D721Med (cell line): Measurements from ENCODE around the gene KLHL15.
"Not testable (repeated sequence)": the region's sequence is repeated elsewhere in the genome, so short reads cannot be mapped to it uniquely, and the experiment has no call there.

Source experiments
- DNase-seq: peaks from one replicate; pipeline ENCODE4 v3.0.0; 2011; ENCODE audit warnings: low spot score; ENCODE audit not compliant: insufficient read length
- FAIRE-seq: peaks from 2 replicates; lab custom pipeline; 2011; peaks lifted over from hg19 to GRCh38; lab: Jason Lieb, UNC
- TF ChIP-seq, protein P1 (sequence below): IDR thresholded peaks from 2 replicates; pipeline ENCODE4 v1.5.1; 2012; ENCODE audit warnings: mild to moderate bottlenecking, control low read depth; ENCODE audit not compliant: insufficient read depth; ENCODE audit errors: missing control alignments

KLHL15 gene

DNA sequence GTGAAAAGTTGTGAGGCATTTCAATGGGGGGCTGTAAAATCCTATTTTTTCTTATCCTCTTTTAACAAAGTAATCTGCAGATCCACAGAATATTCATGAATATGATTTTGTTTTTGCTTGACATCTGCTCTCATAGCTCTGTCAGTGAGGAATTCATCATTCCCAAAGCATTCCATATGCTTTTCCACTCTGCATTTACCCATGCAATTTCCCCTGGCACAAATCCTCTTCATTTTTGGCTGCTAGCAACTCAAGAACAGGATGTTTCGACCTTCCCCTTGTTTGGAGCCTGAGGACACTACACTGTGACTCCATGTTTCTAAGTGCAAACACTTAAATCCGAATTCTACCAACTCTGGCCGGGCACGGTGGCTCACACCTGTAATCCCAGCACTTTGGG is 48.5 kb downstream of the KLHL15 start:
- FAIRE-seq, result no peak

DNA sequence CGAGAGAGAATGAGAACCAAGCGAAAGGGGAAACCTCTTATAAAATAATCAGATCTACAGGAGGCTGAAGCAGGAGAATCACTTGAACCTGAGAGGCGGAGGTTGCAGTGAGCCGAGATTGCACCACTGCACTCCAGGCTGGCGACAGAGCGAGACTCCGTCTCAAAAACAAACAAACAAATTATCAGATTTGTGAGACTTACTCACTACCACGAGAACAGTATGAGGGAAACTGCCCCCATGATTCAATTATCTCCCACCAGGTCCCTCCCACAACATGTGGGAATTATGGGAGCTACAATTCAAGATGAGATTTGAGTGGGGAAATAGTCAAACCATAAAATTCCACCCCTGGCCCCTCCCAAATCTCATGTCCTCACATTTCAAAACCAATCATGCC is 61.4 kb downstream of the KLHL15 start:
- not testable (repeated sequence) for FAIRE-seq, DNase-seq

More for the DNA sequence above, 48.5 kb downstream of the KLHL15 start:
- TF ChIP-seq, protein P1, sequence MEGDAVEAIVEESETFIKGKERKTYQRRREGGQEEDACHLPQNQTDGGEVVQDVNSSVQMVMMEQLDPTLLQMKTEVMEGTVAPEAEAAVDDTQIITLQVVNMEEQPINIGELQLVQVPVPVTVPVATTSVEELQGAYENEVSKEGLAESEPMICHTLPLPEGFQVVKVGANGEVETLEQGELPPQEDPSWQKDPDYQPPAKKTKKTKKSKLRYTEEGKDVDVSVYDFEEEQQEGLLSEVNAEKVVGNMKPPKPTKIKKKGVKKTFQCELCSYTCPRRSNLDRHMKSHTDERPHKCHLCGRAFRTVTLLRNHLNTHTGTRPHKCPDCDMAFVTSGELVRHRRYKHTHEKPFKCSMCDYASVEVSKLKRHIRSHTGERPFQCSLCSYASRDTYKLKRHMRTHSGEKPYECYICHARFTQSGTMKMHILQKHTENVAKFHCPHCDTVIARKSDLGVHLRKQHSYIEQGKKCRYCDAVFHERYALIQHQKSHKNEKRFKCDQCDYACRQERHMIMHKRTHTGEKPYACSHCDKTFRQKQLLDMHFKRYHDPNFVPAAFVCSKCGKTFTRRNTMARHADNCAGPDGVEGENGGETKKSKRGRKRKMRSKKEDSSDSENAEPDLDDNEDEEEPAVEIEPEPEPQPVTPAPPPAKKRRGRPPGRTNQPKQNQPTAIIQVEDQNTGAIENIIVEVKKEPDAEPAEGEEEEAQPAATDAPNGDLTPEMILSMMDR, result no peak
- DNase-seq, result no peak

DNA sequence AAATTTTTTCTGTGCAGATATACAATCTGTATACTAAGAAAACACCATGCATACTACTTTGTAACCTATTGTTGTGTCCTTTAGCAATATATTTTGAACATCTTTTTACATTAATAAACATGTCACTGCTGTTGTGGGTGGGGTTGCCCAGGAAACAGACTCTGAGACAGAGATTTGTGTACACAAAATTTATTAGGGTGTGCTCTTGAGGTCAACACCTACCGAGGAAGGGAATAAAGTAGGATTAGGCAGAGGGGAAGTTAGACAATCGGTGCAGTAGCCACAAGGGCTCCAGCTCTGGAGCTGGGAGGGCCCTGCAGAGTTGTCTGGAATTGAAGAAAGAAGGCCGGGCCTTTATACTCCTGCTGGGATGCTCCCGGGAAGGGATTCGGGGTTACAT is 62.8 kb downstream of the KLHL15 start:
- TF ChIP-seq, protein P1, result no peak
- FAIRE-seq (no peak), DNase-seq (no peak)

DNA sequence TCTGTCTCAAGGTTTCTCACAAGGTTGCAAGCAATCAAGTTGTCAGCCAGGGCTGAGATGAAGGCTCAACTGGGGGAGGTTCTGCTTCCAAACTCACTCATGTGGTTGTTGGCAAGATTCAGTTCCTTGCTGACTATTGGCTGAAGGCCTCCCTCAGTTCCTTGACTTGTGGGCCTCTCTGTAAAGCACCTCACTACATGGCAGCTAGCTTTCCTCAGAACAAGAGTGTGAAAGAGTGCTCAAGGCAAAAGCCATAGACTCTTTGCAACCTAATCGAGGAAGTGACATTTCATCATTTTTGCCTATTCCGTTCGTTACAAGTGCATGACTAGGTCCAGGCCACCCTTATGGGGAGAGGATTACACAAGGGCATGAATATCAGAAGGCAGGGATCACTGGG is 67.2 kb downstream of the KLHL15 start:
- TF ChIP-seq, protein P1, result no peak
- no peak for DNase-seq
- FAIRE-seq, result no peak

DNA sequence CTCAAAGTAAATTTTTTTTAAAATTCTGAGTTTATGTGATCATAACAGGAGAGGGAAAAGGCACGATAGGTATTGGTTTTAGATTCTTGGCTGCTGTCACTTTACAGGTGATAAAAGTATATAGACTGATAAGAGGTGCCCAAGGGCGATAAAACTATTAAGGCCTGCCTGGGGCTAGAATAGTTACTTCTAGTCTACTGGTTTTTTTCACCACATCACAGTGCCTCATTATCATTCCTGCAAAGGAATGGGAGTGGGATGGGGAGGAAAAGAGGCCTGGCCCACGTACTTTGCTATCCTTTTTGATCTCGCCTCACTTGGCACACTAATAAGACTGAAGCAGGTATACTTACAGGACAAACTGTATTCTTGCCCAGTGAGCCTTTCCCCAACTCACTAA is 72.6 kb downstream of the KLHL15 start:
- FAIRE-seq (no peak), DNase-seq (no peak)
- TF ChIP-seq, protein P1, result no peak

GRCh38 chrX:23953908-23954269 is 73.1 kb downstream of the KLHL15 start:
- DNase-seq, result no peak
- TF ChIP-seq, protein P1, result no peak
- no peak for FAIRE-seq

DNA sequence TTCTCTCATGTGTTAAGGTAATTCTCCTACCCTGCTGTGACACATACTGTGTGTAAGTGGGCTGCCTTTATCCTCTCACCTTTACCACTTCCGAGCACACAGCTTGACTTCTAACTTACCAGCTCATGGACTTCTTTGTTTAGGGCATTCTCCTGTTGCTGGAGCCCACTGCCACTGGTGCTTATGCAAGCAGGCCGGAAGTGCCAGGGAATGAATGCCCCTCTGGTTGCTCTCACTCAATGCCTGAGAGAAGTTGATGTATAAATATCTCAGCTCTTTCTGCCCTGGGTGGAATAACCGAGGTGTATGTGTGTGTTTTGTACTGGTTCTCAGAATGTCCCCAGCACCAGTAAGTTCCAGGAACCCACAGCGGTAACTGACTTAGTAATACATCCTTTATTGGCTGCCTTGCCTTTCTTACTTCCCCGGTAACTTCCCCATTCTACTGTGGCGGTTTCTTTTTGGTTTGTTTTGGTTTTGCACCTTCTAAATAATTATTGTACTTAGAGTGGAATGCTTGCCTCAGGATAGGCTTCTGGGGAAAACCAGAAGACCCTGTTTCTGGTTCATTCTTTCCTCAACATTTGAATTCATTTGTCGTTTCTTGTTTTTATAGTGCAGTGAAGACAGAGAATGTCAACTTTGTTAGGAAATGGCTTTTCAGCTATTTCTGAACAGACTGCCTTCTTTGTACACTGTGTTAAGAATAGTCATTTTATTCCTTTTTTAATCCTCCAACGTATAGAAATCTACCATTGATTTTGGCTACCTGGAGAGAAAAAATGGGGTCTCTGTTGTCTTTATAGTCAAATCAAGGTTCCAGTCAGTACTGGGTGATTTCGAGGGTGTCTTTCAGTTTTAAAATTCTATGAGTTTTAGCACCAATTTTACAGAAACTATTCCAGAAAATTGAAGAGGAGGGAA is 73.7 kb downstream of the KLHL15 start:
- FAIRE-seq (no peak), DNase-seq (no peak)
- TF ChIP-seq, protein P1, result no peak
